T1000 (cell line): ENCODE measurements around the gene TMEM178A.
"Not testable (repeated sequence)": the region's sequence is repeated elsewhere in the genome, so short reads cannot be mapped to it uniquely, and the experiment has no call there.

Experiments used
- DNase-seq: peaks from one replicate; lab custom pipeline; 2025; ENCODE audit warnings: mixed read lengths; lab: John Stamatoyannopoulos, UW

TMEM178A gene

GRCh38 chr2:39665811-39666490 is at the start of gene TMEM178A:
TSS of gene TMEM178A (plus strand) at chr2:39665917. CDS start at chr2:39665975, 58 bp downstream.
- DNase-seq: peak; percentile 19

GRCh38 chr2:39618236-39618635 is 47.5 kb upstream of the TMEM178A start:
- no peak for DNase-seq

GRCh38 chr2:39618736-39619135 is 47.0 kb upstream of the TMEM178A start:
- DNase-seq: no peak

GRCh38 chr2:39620067-39620466 is 45.6 kb upstream of the TMEM178A start:
- DNase-seq: peak; percentile 18

- DNase-seq: no peak
Observed at GRCh38 chr2:39621596-39621995, 44.1 kb upstream of the TMEM178A start.

- no peak for DNase-seq
Observed at GRCh38 chr2:39622860-39623259, 42.9 kb upstream of the TMEM178A start.

- DNase-seq: no peak
Observed at GRCh38 chr2:39623917-39624316, 41.8 kb upstream of the TMEM178A start.

- DNase-seq: no peak
Observed at GRCh38 chr2:39625193-39625926, 40.4 kb upstream of the TMEM178A start.

GRCh38 chr2:39625927-39626270 is 39.8 kb upstream of the TMEM178A start:
- no peak for DNase-seq

GRCh38 chr2:39628346-39628745 is 37.4 kb upstream of the TMEM178A start:
- DNase-seq: not testable (repeated sequence)

GRCh38 chr2:39629646-39630045 is 36.1 kb upstream of the TMEM178A start:
- DNase-seq: no peak

GRCh38 chr2:39631256-39631655 is 34.5 kb upstream of the TMEM178A start:
- DNase-seq: no peak

GRCh38 chr2:39631718-39632117 is 34.0 kb upstream of the TMEM178A start:
- peak; percentile 53 for DNase-seq

GRCh38 chr2:39632876-39633275 is 32.8 kb upstream of the TMEM178A start:
- DNase-seq: no peak

- DNase-seq: no peak
Observed at GRCh38 chr2:39636306-39636705, 29.4 kb upstream of the TMEM178A start.

GRCh38 chr2:39638581-39638980 is 27.1 kb upstream of the TMEM178A start:
- no peak for DNase-seq

GRCh38 chr2:39640107-39640506 is 25.6 kb upstream of the TMEM178A start:
- DNase-seq: no peak

- DNase-seq: no peak
Observed at GRCh38 chr2:39640681-39641080, 25.0 kb upstream of the TMEM178A start.

GRCh38 chr2:39641635-39642034 is 24.1 kb upstream of the TMEM178A start:
- DNase-seq: no peak

GRCh38 chr2:39642051-39642718 is 23.5 kb upstream of the TMEM178A start:
- peak; percentile 29 for DNase-seq

- no peak for DNase-seq
Observed at GRCh38 chr2:39645826-39646225, 19.9 kb upstream of the TMEM178A start.

GRCh38 chr2:39646267-39646666 is 19.4 kb upstream of the TMEM178A start:
- DNase-seq: no peak
